ENCODE measurements around the gene AMIGO2.

- TF ChIP-seq CTCF (conservative IDR thresholded peaks at IDR 0.05; ENCODE audit: low read depth in 2 of 2) (no peak), EZH2 (IDR thresholded peaks at IDR 0.05; ENCODE audit: low read depth, unreplicated experiment) (no peak), POLR2AphosphoS5 (IDR thresholded peaks at IDR 0.05; ENCODE audit: low read depth) (no peak), REST (IDR thresholded peaks at IDR 0.05; ENCODE audit: unreplicated experiment) (no peak), EZH2phosphoT487 (IDR thresholded peaks at IDR 0.05; ENCODE audit: unreplicated experiment) (no peak), JUNB (IDR thresholded peaks at IDR 0.05; ENCODE audit: unreplicated experiment) (no peak), ETS1 (IDR thresholded peaks at IDR 0.05) (no peak), ZNF331 (CRISPR knock-in tag; IDR thresholded peaks at IDR 0.05; ENCODE audit: low read depth) (no peak), CREB1 (CRISPR knock-in tag; IDR thresholded peaks at IDR 0.05; ENCODE audit: low read depth) (no peak), STAT1 (IDR thresholded peaks at IDR 0.05; ENCODE audit: unreplicated experiment) (no peak)
Measured at GRCh38 chr12:47075192-47076084, 4.3 kb downstream of the AMIGO2 start.
